HG02870 (cell line): ENCODE measurements around the gene TXNDC5.

ENCODE experiments used
- ATAC-seq: cut with Tn5 transposase; IDR thresholded peaks from one replicate; pipeline ENCODE4 v1.9.1; 2021; ENCODE audit warnings: mild to moderate bottlenecking, moderate library complexity; ENCODE audit not compliant: unreplicated experiment

The TXNDC5 gene

GRCh38 chr6:7910654-7911344, at the start of gene TXNDC5:
Gene TXNDC5 (minus strand): TSS chr6:7910788. CDS start chr6:7910776, 12 bp downstream.
- ATAC-seq: peak; percentile 53

GRCh38 chr6:7960141-7960540, 49.6 kb upstream of the TXNDC5 start:
- no peak for ATAC-seq

DNA sequence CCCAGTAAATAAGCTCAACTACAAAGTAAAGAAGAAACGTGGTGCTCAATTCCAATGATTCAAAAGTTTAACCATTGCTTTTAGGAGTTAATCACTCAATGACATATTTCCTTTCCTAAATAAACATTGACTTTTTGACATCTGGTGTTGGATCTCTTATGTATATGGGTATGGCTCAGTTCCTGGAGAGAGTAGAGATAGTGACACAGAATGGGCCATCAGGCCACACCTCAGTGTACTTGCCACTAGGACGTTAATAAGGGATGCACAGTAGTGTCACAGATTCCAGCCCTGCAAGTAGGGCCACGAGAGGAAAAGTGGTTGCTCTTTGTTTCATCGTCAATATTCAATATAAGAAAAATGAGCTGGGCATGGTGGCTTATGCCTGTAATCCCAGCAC, 48.9 kb upstream of the TXNDC5 start:
- ATAC-seq: no peak

DNA sequence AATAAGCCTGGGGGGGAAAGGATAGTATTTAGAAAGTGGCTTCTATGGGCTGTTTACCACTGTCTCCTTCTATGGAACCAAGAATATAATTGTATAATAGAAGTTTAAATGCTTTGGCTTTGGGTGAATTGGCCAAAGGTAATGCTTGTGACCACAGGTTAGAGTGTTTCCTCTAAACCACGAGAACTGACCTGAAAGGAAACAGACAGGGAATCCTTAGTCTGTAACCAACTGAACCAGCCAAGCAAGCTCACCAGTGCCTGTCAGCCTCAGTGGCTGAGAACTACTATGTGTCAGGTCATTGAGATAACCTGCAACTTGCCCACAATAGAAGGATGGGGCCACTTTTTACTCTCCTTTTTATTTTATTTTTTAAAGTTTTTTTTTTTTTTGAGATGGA, 47.9 kb upstream of the TXNDC5 start:
- ATAC-seq: no peak

- ATAC-seq: no peak
These were observed 45.7 kb upstream of the TXNDC5 start for GRCh38 chr6:7956257-7956656.

DNA sequence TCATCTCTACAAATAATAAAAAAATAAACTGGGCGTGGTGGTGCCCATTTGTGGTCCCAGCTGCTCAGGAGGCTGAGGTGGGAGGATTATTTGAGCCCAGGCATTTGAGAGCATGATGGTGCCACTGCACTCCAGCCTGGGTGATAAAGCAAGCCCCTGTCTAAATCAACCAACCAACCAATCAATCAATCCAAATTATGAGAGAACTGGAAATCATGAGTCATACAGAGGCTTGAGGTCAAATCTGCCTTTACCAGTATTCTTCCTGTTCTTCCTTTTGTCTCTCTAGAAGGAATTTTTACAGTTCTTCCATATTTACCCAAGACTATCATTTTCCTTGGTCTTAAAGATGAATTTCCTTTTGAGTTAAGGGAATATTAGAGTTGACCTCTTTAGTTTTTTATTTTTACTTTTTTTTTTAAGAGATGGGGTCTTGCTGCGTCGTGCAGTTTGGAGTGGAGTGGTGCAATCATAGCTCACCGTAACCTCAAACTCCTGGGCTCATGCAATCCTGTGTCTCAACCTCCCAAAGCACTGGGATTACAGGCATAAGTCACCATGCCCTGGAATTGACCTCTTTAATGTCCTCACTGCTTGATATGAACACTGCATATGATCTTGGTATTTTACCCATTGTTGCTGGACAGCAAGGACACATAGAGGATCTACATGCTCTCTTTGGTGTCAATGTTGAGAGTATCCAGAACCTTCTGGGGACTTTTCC, 44.1 kb upstream of the TXNDC5 start:
- ATAC-seq: no peak

GRCh38 chr6:7953753-7954152, 43.2 kb upstream of the TXNDC5 start:
- no peak for ATAC-seq

- ATAC-seq: no peak
These were observed 29.3 kb upstream of the TXNDC5 start for GRCh38 chr6:7939864-7940228.

- no peak for ATAC-seq
These were observed 28.7 kb upstream of the TXNDC5 start for GRCh38 chr6:7939184-7939863.

DNA sequence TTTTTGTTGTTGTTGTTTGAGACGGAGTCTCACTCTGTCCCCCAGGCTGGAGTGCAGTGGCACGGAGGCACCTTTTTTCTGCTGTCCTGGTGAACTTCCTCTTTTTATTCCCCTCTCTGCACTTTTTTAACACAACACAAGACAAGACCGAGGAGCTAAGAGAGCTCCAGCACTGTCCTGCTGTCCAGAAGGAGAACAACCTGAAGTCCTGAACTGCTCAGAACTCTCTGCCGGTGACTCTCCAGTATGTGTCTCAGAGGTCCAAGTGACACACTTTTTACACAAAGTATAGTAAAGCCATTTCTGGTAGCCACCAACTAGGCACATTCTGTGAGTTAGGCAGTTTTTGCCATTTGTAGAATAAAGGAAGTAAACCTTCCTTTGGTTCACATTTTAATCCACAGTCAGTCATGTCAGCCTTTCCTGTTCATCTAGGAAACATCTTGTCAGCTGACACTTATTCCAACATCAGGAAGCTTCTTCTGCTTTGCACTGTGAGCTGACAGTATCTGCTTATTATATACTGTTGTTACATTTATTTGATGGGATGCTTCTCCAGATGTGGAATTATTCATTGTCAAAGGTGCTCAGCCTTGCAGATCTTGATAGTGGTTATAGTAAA, 28.1 kb upstream of the TXNDC5 start:
- no peak for ATAC-seq

- peak; percentile 100 for ATAC-seq
These were observed 23.2 kb upstream of the TXNDC5 start for GRCh38 chr6:7933794-7934193.

DNA sequence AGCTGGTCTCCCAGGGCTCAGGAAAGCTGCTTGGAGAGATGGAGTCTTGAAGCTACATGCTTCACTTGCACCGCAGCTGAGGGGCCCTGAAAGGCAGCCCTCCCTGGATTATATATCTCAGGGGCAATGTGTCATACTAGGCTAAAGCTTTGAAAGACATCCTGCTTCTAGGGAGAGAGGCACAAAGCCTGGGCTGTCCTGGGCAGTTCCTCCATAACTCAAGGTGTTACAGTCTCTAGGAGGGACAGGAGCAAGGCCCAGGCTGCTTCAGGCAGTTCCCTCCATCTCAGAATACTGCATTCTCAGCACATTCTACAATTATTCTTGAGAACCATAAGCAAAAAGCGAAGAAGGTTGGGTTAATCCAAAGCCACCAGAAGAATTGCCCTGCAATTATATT, 22.0 kb upstream of the TXNDC5 start:
- ATAC-seq: no peak

GRCh38 chr6:7924867-7925266, 14.3 kb upstream of the TXNDC5 start:
- no peak for ATAC-seq

GRCh38 chr6:7922596-7922995, 12.0 kb upstream of the TXNDC5 start:
- ATAC-seq: no peak

GRCh38 chr6:7921632-7922092, 11.1 kb upstream of the TXNDC5 start:
- ATAC-seq: no peak

- ATAC-seq: no peak
These were observed 10.5 kb upstream of the TXNDC5 start for GRCh38 chr6:7921046-7921445.

DNA sequence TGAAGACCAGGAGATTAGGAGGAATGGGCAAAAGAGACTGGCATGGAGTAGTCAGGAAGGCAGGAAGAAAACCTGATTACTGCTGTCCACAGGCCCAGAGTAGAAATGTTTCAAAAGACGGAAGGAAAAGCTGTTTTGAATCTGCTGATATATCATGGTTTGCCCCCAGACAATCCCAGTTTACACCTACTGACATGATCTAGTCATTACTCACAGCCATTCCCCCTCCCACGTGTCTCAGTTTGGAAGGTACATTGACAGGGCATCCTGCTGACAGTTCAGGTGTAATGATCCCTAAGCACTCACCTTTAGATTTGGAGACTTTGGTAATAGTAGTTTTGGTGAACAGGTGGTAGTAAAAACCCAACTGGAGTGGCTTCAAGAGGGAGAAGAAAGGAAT, 9.8 kb upstream of the TXNDC5 start:
- ATAC-seq: no peak

- no peak for ATAC-seq
These were observed 9.3 kb upstream of the TXNDC5 start for GRCh38 chr6:7919871-7920270.

GRCh38 chr6:7918403-7918802, 7.8 kb upstream of the TXNDC5 start:
- no peak for ATAC-seq

GRCh38 chr6:7917729-7918128, 7.1 kb upstream of the TXNDC5 start:
- ATAC-seq: no peak

- ATAC-seq: peak; percentile 85
These were observed 6.4 kb upstream of the TXNDC5 start for GRCh38 chr6:7916959-7917358.
